Left lung (tissue), 10 donors: ENCODE data around the gene PAX6. TPM values are rescaled to one million over a fixed set of nuclear protein-coding genes. Genes with fewer than 3 reads are reported as not detected.

Source experiments
- ATAC-seq: fragments of 200-7000 bp; cut with Tn5 transposase; one replicate; pipeline ENCODE4 v1.9.1; 2020; ENCODE audit warnings: moderate library complexity
- DNase-seq, 4 donors: peaks; one replicate each; pipeline ENCODE4 v3.0.0-alpha.2; 2013 to 2020
- H3K27ac ChIP-seq, 2 donors: fragments of 200-600 bp; sonication (generic) in 1 of 2; one replicate each; pipeline versions ENCODE4 v1.5.0 to v1.8.0; 2020 to 2021
- H3K27me3 ChIP-seq, 2 donors: fragments of 200-600 bp; sonication (generic) in 1 of 2; one replicate each; pipeline versions ENCODE4 v1.5.0 to v1.8.0; 2020 to 2021
- H3K36me3 ChIP-seq, 2 donors: fragments of 200-600 bp; sonication (generic) in 1 of 2; one replicate each; pipeline versions ENCODE4 v1.5.0 to v1.8.0; 2020 to 2021
- H3K4me1 ChIP-seq, 2 donors: fragments of 200-600 bp; one replicate each; pipeline ENCODE4 v1.8.0; 2021
- H3K4me3 ChIP-seq, 2 donors: fragments of 200-600 bp; sonication (generic) in 1 of 2; one replicate each; pipeline versions ENCODE4 v1.5.0 to v1.8.0; 2020 to 2021; ENCODE audit warnings: mild to moderate bottlenecking in 1 of 2
- H3K9me3 ChIP-seq, 2 donors: fragments of 200-600 bp; sonication (generic) in 1 of 2; one replicate each; pipeline versions ENCODE4 v1.5.0 to v1.8.0; 2020 to 2021
- CTCF ChIP-seq, 2 donors: fragments of 200-600 bp; sonication (generic) in 1 of 2; IDR thresholded peaks; one replicate each; pipeline versions ENCODE4 v1.5.0 to v1.8.0; 2021; ENCODE audit warnings: antibody characterized with exemption in 2 of 2
- intact Hi-C, 2 donors: fragments of 100-400 bp; cut with DNase I; formaldehyde crosslinking; loops; one replicate each; pipeline versions ENCODE4 v1.11.2 to v1.14.2; 2022
- polyA plus RNA-seq, 6 donors: library from polyadenylated mRNA; unstranded; fragments of 120-200 nt; gene quantifications; one replicate each; pipeline ENCODE4 v1.2.1, GENCODE V29; 2013; ENCODE audit not compliant: insufficient read length in 6 of 6
- total RNA-seq, 2 donors: library from RNA; stranded (reverse); fragmentation: NEBNext Ultra II Directional; extraction: Animal tissue kit (Norgen Biotek cat#: 25700); gene quantifications; one replicate each; pipeline ENCODE4 v1.2.1, GENCODE V29; 2021
- donor health status: DM: no; HTN: yes; CAD: no.
- donor health status: DM: no; HTN: no; CAD: no.

Gene PAX6
- total and polyA plus RNA-seq, 8 donors = 0.07 to 0.18 (median 0.10) TPM; not detected in 4

GRCh38 chr11:31822927-31823643 is 12.0 kb upstream of the PAX6 start:
- Histone ChIP-seq H3K27me3 (peaks cover 100% of the 10 kb centered on the region in 2 donors), H3K4me1 (peaks cover 0 to 9% of the 10 kb centered on the region in 2 donors), H3K36me3 (no peaks in the 10 kb centered on the region), H3K9me3 (no peaks in the 10 kb centered on the region), H3K4me3 (no peak overlapping the region), H3K27ac (no peak overlapping the region)
- peak in 1 of 4 donors; percentile 53 for DNase-seq
- ATAC-seq = no peak
- intact Hi-C loops = no loop called here
- TF ChIP-seq CTCF (IDR thresholded peaks at IDR 0.05) = no peak

DNA sequence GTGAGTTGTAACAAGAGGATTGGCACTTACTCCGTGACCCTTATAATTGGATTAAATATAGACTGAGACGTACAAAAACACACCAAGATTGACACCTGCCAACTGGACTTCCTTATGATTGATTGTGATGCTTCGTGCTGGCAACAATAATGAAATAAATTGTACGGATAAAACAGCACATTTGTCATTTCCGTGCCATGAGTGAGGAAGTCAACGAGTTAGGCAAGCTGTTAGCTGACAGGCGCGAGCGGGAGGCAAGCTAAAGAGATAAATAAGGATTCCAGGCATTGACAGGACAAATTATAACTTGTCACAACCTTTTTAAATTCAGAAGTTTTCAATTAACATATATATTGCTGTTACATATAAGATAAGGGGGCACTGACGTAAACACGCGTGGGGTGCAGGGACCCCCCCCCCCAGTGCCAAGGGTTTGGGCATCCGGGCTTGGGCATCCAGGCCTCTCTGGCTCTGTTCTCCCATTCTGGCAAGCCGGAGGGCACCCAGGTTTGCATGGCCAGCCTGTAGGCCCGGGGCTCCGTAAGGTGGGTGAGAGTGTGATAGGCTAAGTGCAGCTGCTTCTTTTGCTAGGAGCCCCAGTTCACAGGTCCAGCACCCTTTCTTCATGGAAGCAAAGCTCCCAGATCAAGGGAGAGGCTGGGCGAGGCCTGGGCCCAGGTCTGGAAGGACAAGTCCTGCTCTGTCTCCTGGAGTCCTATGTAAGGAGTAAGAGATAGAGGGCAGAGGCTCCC is 11.2 kb upstream of the PAX6 start:
- Histone ChIP-seq H3K27ac (no peak overlapping the region), H3K27me3 (peaks cover 100% of the 10 kb centered on the region in 2 donors), H3K9me3 (no peaks in the 10 kb centered on the region), H3K36me3 (no peaks in the 10 kb centered on the region), H3K4me3 (no peak overlapping the region), H3K4me1 (peaks cover 5 to 17% of the 10 kb centered on the region in 2 donors)
- DNase-seq (peak in 1 of 4 donors; percentile 40), ATAC-seq (no peak)
- TF ChIP-seq CTCF (IDR thresholded peaks at IDR 0.05) = no peak
- intact Hi-C loops = no loop called here

DNA sequence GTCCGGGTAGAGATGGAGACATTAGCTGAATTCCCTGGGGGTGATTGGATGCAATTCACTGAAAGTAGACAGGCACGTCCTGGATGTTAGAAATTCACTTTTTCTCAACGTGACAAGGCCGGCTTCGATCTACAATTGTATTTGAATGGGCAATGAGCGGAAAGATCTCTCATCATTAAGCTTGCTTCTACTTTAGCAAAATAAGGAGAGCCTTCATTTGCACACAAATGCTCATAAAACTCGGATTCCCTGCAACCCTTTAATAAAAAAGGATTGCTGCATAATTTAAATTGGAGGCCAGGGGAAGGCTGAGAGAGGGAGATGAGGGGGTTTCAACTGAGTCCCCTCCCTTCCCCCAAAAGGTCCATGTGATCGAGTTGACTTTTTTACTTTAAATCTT is 10.6 kb upstream of the PAX6 start:
- ATAC-seq = no peak
- H3K27me3 ChIP-seq = peaks cover 100% of the 10 kb centered on the region in 2 donors
- H3K9me3 ChIP-seq = no peaks in the 10 kb centered on the region
- intact Hi-C loops = no loop called here
- H3K4me3 ChIP-seq = no peak overlapping the region
- no peak for DNase-seq
- no peak overlapping the region for H3K27ac ChIP-seq
- no peaks in the 10 kb centered on the region for H3K36me3 ChIP-seq
- peaks cover 11 to 23% of the 10 kb centered on the region in 2 donors for H3K4me1 ChIP-seq
- no peak for TF ChIP-seq CTCF (IDR thresholded peaks at IDR 0.05)

- Histone ChIP-seq H3K4me1 (peaks cover 11 to 27% of the 10 kb centered on the region in 2 donors), H3K36me3 (no peaks in the 10 kb centered on the region), H3K27me3 (peaks cover 100% of the 10 kb centered on the region in 2 donors), H3K9me3 (no peaks in the 10 kb centered on the region), H3K4me3 (no peak overlapping the region), H3K27ac (no peak overlapping the region)
- TF ChIP-seq CTCF (IDR thresholded peaks at IDR 0.05) = no peak
- DNase-seq (no peak), ATAC-seq (no peak)
- intact Hi-C loops = no loop called here
Measured at GRCh38 chr11:31821235-31821764, 10.2 kb upstream of the PAX6 start.

GRCh38 chr11:31820438-31820818 is 9.3 kb upstream of the PAX6 start:
- DNase-seq = peak in 1 of 4 donors; percentile 58
- peaks cover 20 to 36% of the 10 kb centered on the region in 2 donors for H3K4me1 ChIP-seq
- no peak overlapping the region for H3K4me3 ChIP-seq
- ATAC-seq = peak; percentile 31
- H3K27ac ChIP-seq = no peak overlapping the region
- peaks cover 100% of the 10 kb centered on the region in 2 donors for H3K27me3 ChIP-seq
- intact Hi-C loops = no loop called here
- H3K36me3 ChIP-seq = no peaks in the 10 kb centered on the region
- TF ChIP-seq CTCF (IDR thresholded peaks at IDR 0.05) = no peak
- H3K9me3 ChIP-seq = no peaks in the 10 kb centered on the region
